Endothelial cell (in vitro differentiated cells): ENCODE results near the gene DKKL1. TPM values are rescaled to one million over a fixed set of nuclear protein-coding genes. Genes with fewer than 3 reads are reported as not detected.

Experiments
- DNase-seq: peaks from one replicate; pipeline ENCODE4 v3.0.0; 2021; ENCODE audit warnings: low spot score
- H3K27ac Mint-ChIP-seq: one replicate; pipeline ENCODE4 v1.8.0; 2021; ENCODE audit warnings: mixed read lengths, inconsistent platforms; ENCODE audit not compliant: unreplicated experiment
- H3K27me3 Mint-ChIP-seq: one replicate; pipeline ENCODE4 v1.8.0; 2021; ENCODE audit warnings: mild to moderate bottlenecking, moderate library complexity, mixed read lengths, inconsistent platforms; ENCODE audit not compliant: unreplicated experiment
- H3K36me3 Mint-ChIP-seq: one replicate; pipeline ENCODE4 v1.8.0; 2021; ENCODE audit warnings: mild to moderate bottlenecking, low read depth, mixed read lengths, inconsistent platforms; ENCODE audit not compliant: unreplicated experiment
- H3K4me1 Mint-ChIP-seq: one replicate; pipeline ENCODE4 v1.8.0; 2021; ENCODE audit warnings: mild to moderate bottlenecking, mixed read lengths, inconsistent platforms; ENCODE audit not compliant: unreplicated experiment
- H3K4me3 Mint-ChIP-seq: one replicate; pipeline ENCODE4 v1.8.0; 2021; ENCODE audit warnings: mild to moderate bottlenecking, mixed read lengths, inconsistent platforms; ENCODE audit not compliant: unreplicated experiment
- H3K9me3 Mint-ChIP-seq: one replicate; pipeline ENCODE4 v1.8.0; 2021; ENCODE audit warnings: mixed read lengths, inconsistent platforms; ENCODE audit not compliant: unreplicated experiment
- CTCF ChIP-seq: fragments of 200-600 bp; sonication (generic); IDR thresholded peaks from one replicate; pipeline ENCODE4 v1.5.0; 2021; ENCODE audit warnings: antibody characterized with exemption; ENCODE audit not compliant: unreplicated experiment
- total RNA-seq: library from RNA; stranded (reverse); fragmentation: NEBNext Ultra II Directional; extraction: Animal tissue kit (Norgen Biotek cat#: 25700); gene quantifications from one replicate; pipeline ENCODE4 v1.2.1, GENCODE V29; 2021; ENCODE audit not compliant: unreplicated experiment

The DKKL1 gene
- total RNA-seq, 1 donor from 2014 or later = 2.2 TPM

- peaks cover 11% of the 10 kb centered on the region for H3K36me3 Mint-ChIP-seq
- no peak overlapping the region for H3K27ac Mint-ChIP-seq
- H3K4me3 Mint-ChIP-seq = no peak overlapping the region
- no peaks in the 10 kb centered on the region for H3K9me3 Mint-ChIP-seq
- no peak for TF ChIP-seq CTCF
- H3K27me3 Mint-ChIP-seq = peaks cover 4% of the 10 kb centered on the region
- DNase-seq = no peak
- H3K4me1 Mint-ChIP-seq = no peaks in the 10 kb centered on the region
These were observed 11.2 kb downstream of the DKKL1 start for GRCh38 chr19:49374665-49375434.

GRCh38 chr19:49378512-49378911 lies 14.8 kb downstream of the DKKL1 start:
- Mint-ChIP-seq H3K36me3 (peaks cover 5% of the 10 kb centered on the region), H3K4me1 (no peaks in the 10 kb centered on the region), H3K27ac (no peak overlapping the region), H3K27me3 (peaks cover 4% of the 10 kb centered on the region), H3K9me3 (no peaks in the 10 kb centered on the region), H3K4me3 (no peak overlapping the region)
- no peak for DNase-seq
- no peak for TF ChIP-seq CTCF

GRCh38 chr19:49380391-49380790 lies 16.7 kb downstream of the DKKL1 start:
- DNase-seq = no peak
- Mint-ChIP-seq H3K36me3 (peaks cover 5% of the 10 kb centered on the region), H3K27me3 (peaks cover 4% of the 10 kb centered on the region), H3K4me3 (no peak overlapping the region), H3K9me3 (no peaks in the 10 kb centered on the region), H3K27ac (no peak overlapping the region), H3K4me1 (no peaks in the 10 kb centered on the region)
- TF ChIP-seq CTCF = no peak

- H3K27ac Mint-ChIP-seq = no peak overlapping the region
- no peak for DNase-seq
- TF ChIP-seq CTCF = no peak
- H3K4me3 Mint-ChIP-seq = no peak overlapping the region
- H3K27me3 Mint-ChIP-seq = no peaks in the 10 kb centered on the region
- no peaks in the 10 kb centered on the region for H3K4me1 Mint-ChIP-seq
- H3K9me3 Mint-ChIP-seq = no peaks in the 10 kb centered on the region
- no peaks in the 10 kb centered on the region for H3K36me3 Mint-ChIP-seq
These were observed 19.0 kb downstream of the DKKL1 start for GRCh38 chr19:49382639-49383038.

GRCh38 chr19:49383599-49383998 lies 19.9 kb downstream of the DKKL1 start:
- H3K36me3 Mint-ChIP-seq = peaks cover 1% of the 10 kb centered on the region
- H3K9me3 Mint-ChIP-seq = no peaks in the 10 kb centered on the region
- H3K27ac Mint-ChIP-seq = no peak overlapping the region
- no peak for DNase-seq
- H3K27me3 Mint-ChIP-seq = peaks cover under 1% of the 10 kb centered on the region
- TF ChIP-seq CTCF = no peak
- peaks cover under 1% of the 10 kb centered on the region for H3K4me1 Mint-ChIP-seq
- H3K4me3 Mint-ChIP-seq = no peak overlapping the region
